Loucy (cell line): ENCODE results near the gene MTERF2.

Experiments
- H2AFZ ChIP-seq: fragments of 200-600 bp; sonication (generic); 2 replicates; pipeline ENCODE4 v1.6.0; 2016; ENCODE audit warnings: antibody characterized with exemption, mild to moderate bottlenecking, low read length, moderate library complexity
- H3F3A ChIP-seq: fragments of 200-600 bp; 2 replicates; pipeline ENCODE4 v1.6.0; 2016; ENCODE audit warnings: antibody characterized with exemption, low read depth, mild to moderate bottlenecking
- H3K27me3 ChIP-seq: fragments of 200-600 bp; sonication (generic); 2 replicates; pipeline ENCODE4 v1.6.1; 2014; ENCODE audit warnings: low read length, mild to moderate bottlenecking; ENCODE audit not compliant: insufficient read depth, poor library complexity, severe bottlenecking
- H3K36me3 ChIP-seq: fragments of 200-600 bp; sonication (generic); 2 replicates; pipeline ENCODE4 v1.6.1; 2016; ENCODE audit warnings: low read length; ENCODE audit not compliant: insufficient read depth
- H3K4me1 ChIP-seq: fragments of 200-600 bp; sonication (generic); 2 replicates; pipeline ENCODE4 v1.5.1; 2014; ENCODE audit warnings: low read length, mild to moderate bottlenecking; ENCODE audit not compliant: insufficient read depth, poor library complexity, severe bottlenecking
- H3K4me2 ChIP-seq: fragments of 200-600 bp; sonication (generic); 2 replicates; pipeline ENCODE4 v1.6.0; 2014; ENCODE audit warnings: antibody characterized with exemption, low read length, low read depth, mild to moderate bottlenecking; ENCODE audit not compliant: poor library complexity, severe bottlenecking
- H3K4me3 ChIP-seq: fragments of 200-600 bp; sonication (generic); 2 replicates; pipeline ENCODE4 v1.5.1; 2014; ENCODE audit warnings: low read length, mild to moderate bottlenecking, mixed read lengths; ENCODE audit not compliant: poor library complexity, severe bottlenecking
- H3K79me2 ChIP-seq: fragments of 200-600 bp; sonication (generic); 2 replicates; pipeline ENCODE4 v1.6.1; 2014; ENCODE audit warnings: low read length; ENCODE audit not compliant: insufficient read depth
- H3K9ac ChIP-seq: fragments of 200-600 bp; sonication (generic); 2 replicates; pipeline ENCODE4 v1.6.0; 2014; ENCODE audit warnings: mild to moderate bottlenecking, low read depth, low read length, moderate library complexity; ENCODE audit not compliant: poor library complexity, severe bottlenecking
- H3K9me2 ChIP-seq: fragments of 200-600 bp; sonication (generic); replicated peaks from 2 replicates; pipeline ENCODE4 v1.6.1; 2016; ENCODE audit warnings: low read depth, low read length, mixed read lengths
- H3K9me3 ChIP-seq: fragments of 200-600 bp; sonication (generic); 2 replicates; pipeline ENCODE4 v1.6.1; 2014; ENCODE audit warnings: mild to moderate bottlenecking, antibody characterized with exemption, low read length, low read depth; ENCODE audit not compliant: insufficient read depth
- H4K20me1 ChIP-seq: fragments of 200-600 bp; sonication (generic); 2 replicates; pipeline ENCODE4 v1.6.0; 2014; ENCODE audit warnings: antibody characterized with exemption, low read length, mild to moderate bottlenecking; ENCODE audit not compliant: insufficient read depth, poor library complexity, severe bottlenecking
- EZH2phosphoT487 ChIP-seq: fragments of 200-600 bp; IDR thresholded peaks from 2 replicates; pipeline ENCODE4 v1.6.1; 2018; ENCODE audit warnings: antibody characterized with exemption, mild to moderate bottlenecking, moderate library complexity, borderline replicate concordance
- TF ChIP-seq, protein P1 (sequence below): fragments of 200-600 bp; sonication (generic); conservative IDR thresholded peaks from 2 replicates; pipeline ENCODE4 v1.5.1; 2014; ENCODE audit warnings: mild to moderate bottlenecking, antibody characterized with exemption, low read length

MTERF2 gene

DNA sequence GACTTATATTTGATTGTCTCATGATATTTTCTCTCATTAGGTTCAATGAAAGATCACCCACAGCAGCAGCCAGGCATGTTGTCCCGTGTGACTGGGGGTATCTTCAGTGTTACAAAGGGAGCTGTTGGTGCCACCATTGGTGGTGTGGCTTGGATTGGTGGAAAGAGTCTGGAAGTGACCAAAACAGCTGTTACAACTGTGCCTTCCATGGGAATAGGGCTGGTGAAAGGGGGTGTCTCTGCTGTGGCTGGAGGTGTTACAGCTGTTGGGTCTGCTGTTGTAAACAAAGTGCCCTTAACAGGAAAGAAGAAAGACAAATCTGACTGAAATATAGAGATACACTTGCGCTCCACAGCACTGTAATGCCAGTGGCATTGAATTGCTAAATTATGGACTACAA, 15.9 kb downstream of the MTERF2 start:
- Histone ChIP-seq H3K9me3 (no peaks in the 10 kb centered on the region), H4K20me1 (peaks cover 16% of the 10 kb centered on the region), H3K9me2 (no peaks in the 10 kb centered on the region), H2AFZ (no peak overlapping the region), H3K9ac (no peak overlapping the region), H3K36me3 (peaks cover 64% of the 10 kb centered on the region), H3K4me2 (no peak overlapping the region), H3K27me3 (no peaks in the 10 kb centered on the region), H3F3A (no peaks in the 10 kb centered on the region), H3K79me2 (peaks cover 10% of the 10 kb centered on the region), H3K4me1 (peaks cover 4% of the 10 kb centered on the region), H3K4me3 (no peak overlapping the region)
- TF ChIP-seq, protein P1, sequence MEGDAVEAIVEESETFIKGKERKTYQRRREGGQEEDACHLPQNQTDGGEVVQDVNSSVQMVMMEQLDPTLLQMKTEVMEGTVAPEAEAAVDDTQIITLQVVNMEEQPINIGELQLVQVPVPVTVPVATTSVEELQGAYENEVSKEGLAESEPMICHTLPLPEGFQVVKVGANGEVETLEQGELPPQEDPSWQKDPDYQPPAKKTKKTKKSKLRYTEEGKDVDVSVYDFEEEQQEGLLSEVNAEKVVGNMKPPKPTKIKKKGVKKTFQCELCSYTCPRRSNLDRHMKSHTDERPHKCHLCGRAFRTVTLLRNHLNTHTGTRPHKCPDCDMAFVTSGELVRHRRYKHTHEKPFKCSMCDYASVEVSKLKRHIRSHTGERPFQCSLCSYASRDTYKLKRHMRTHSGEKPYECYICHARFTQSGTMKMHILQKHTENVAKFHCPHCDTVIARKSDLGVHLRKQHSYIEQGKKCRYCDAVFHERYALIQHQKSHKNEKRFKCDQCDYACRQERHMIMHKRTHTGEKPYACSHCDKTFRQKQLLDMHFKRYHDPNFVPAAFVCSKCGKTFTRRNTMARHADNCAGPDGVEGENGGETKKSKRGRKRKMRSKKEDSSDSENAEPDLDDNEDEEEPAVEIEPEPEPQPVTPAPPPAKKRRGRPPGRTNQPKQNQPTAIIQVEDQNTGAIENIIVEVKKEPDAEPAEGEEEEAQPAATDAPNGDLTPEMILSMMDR: no peak
- TF ChIP-seq EZH2phosphoT487: no peak

DNA sequence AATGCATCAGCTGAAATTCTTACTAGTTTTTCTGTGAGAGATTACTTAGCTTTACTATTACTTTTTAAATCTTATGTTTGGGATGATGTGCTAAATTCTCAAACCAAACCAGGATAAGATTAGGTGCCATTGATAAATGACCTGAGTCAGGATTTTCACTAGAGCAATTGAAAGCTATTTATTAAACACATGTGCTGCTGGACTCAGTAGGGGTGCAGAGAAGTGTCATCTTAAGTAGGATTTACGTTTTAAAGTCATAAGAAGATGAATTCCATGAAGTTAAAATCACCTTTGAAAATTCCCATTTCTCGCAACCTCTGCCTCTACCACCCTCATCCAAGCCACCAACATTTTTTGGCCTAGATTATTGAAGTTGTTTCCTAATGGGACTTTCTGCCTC, 22.4 kb downstream of the MTERF2 start:
- Histone ChIP-seq H4K20me1 (peaks cover 45% of the 10 kb centered on the region), H3K4me2 (no peak overlapping the region), H3K4me3 (no peak overlapping the region), H3F3A (no peaks in the 10 kb centered on the region), H3K9me2 (no peaks in the 10 kb centered on the region), H3K4me1 (peaks cover 10% of the 10 kb centered on the region), H2AFZ (no peak overlapping the region), H3K9me3 (no peaks in the 10 kb centered on the region), H3K9ac (no peak overlapping the region), H3K36me3 (peaks cover 37% of the 10 kb centered on the region), H3K27me3 (no peaks in the 10 kb centered on the region), H3K79me2 (peaks cover 63% of the 10 kb centered on the region)
- TF ChIP-seq, protein P1: no peak
- no peak for TF ChIP-seq EZH2phosphoT487

DNA sequence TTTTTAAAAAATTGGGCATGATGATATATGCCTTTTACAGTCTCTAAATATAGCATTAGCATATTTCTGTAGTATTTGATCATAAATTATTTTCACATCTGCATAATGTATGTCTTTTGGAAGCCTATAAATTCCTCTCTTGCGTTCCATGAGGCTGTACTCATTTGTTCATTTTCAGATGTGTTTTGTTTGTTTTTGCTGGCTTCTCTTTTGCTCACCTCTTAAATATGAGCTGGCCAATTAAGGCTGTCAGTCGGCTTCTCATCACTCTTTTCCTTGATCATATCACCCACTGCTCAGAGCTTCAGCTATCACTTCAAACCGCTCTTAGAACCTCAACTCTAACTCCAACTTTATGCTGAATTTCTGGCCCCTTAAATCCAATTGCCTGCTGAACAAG, 24.7 kb downstream of the MTERF2 start:
- Histone ChIP-seq H3F3A (no peaks in the 10 kb centered on the region), H3K79me2 (peaks cover 86% of the 10 kb centered on the region), H3K4me2 (peak overlapping the region; percentile 20), H3K4me1 (peaks cover 30% of the 10 kb centered on the region), H2AFZ (no peak overlapping the region), H3K4me3 (no peak overlapping the region), H3K27me3 (no peaks in the 10 kb centered on the region), H3K9ac (no peak overlapping the region), H3K36me3 (peaks cover 20% of the 10 kb centered on the region; the same call in 1 of the 2 replicates), H3K9me3 (no peaks in the 10 kb centered on the region), H3K9me2 (no peaks in the 10 kb centered on the region), H4K20me1 (peaks cover 64% of the 10 kb centered on the region)
- TF ChIP-seq, protein P1: no peak
- no peak for TF ChIP-seq EZH2phosphoT487
